Loucy (cell line): ENCODE data around the gene SLC23A2.

Experiments used
- CTCF ChIP-seq: fragments of 200-600 bp; sonication (generic); conservative IDR thresholded peaks from 2 replicates; pipeline ENCODE4 v1.5.1; 2014; ENCODE audit warnings: mild to moderate bottlenecking, antibody characterized with exemption, low read length
- EZH2phosphoT487 ChIP-seq: fragments of 200-600 bp; IDR thresholded peaks from 2 replicates; pipeline ENCODE4 v1.6.1; 2018; ENCODE audit warnings: antibody characterized with exemption, mild to moderate bottlenecking, moderate library complexity, borderline replicate concordance

- TF ChIP-seq CTCF (no peak), EZH2phosphoT487 (no peak)
These were observed 76.9 kb downstream of the SLC23A2 start for GRCh38 chr20:4924446-4924845.
